Measurements from ENCODE around the gene SLC39A11.

The SLC39A11 gene

DNA sequence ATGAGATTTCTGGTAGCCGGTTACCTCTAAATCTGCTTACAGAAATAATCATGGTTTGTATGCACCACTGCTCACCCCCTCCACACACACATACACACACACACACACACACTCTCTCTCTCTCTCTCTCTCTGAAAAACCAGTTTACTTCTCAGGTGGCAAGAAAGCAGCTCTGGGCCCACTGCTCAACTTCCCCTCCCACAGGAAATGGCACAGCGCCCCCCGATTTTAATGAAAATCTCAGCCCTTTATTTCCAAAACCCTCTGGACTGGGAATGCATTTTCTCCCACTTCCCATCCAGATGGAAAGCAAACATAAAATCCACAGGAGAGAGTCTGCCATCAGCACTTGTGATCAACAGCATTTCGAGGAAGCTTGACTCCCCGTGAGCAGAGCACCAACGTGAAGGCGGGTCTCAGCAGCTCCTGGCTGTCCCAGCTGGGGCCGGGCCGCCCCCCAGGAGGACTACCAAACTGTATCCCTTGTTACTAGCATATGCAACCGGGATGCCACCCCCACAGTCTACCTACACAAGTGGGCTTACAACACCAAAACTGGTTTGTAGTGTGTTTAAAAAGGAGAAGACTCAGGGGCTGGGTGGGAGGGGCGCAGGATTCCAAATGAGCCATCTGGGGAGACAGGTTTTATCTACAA lies 121.1 kb downstream of the SLC39A11 start:
- no peak for DNase-seq

DNA sequence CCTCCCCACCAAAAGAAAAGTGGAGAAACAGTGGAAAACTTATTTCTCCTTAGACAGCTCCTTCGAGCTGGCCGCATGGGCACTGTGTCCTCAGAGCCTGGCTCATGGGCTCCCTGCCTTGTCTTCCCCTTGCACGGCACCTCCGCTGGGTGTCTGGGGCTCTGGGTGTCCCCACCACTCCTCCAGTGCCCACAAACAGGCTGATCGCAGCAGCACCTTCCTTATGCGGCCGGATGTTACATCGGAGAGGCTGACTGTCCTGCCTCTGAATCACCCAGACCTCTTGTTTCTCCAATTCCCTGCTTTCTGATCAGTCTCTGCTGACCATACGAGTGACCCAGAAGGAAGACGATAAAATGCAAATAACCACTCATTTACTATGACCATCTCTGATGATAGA lies 121.7 kb downstream of the SLC39A11 start:
- DNase-seq: no peak

DNA sequence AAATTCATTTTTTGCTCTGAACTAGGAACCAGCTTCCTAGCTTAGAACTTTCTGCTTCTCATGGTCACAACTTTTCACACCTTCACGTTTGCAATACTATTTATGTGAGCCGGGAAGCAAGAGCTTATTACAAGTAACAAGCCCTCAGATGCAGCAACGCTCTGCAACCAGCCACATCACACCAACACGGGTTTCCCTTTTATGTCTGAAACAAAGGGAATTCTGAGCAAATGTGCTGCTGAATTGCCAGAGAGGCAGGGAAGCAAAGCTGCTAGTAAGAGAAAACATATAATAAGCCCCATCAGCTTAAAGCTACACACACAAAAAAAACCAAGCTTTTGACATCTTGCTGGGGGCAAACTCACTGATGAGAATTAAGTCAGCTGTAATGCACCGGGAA lies 122.2 kb downstream of the SLC39A11 start:
- no peak for DNase-seq

DNA sequence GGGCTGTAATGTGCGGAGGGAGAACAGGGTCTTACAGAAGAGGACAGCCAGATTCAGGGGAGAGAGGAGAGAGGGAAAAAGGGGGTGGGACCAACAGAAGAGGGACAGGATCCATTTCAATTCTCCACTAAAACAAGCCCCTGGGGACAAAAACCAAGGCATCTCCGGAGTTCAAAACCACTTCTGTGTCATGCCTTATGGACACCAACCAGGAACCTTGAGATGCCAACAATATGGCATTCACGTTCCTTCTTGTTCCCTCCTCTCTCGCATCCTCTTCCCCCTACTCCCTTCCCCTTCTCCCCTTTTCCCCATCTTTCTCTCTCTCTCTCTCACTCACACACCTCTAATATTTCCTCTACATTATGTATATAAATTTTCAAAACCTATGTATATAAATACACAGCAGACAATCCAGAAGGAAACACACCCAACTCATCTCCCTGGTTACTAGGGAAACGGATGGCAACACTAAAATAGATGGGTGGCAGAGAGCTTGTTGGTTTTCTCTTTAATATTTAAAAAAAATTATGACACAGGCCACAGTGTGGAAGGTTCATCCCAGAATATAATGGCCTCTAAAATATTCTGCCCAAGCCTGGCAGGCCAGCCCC lies 123.1 kb downstream of the SLC39A11 start:
- no peak for DNase-seq

DNA sequence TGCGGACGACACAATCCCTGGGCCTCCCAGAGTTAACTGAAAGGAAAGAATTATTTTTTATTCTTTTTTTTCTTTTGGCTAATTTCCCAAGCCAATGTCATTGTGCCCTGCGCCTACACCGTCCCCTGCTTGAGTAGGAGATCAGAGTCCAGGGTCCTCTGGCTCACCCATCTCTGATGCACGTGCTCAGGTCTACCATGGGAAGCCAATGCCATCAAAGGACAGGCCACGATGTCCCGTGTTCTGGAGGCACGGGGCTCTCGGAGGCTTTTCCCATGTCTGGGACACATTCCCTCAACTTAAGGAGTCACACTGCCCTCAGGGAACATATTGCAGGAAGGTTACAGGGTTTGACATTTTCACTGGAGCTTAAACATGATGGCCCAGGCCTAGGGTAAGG lies 123.7 kb downstream of the SLC39A11 start:
- no peak for DNase-seq

DNA sequence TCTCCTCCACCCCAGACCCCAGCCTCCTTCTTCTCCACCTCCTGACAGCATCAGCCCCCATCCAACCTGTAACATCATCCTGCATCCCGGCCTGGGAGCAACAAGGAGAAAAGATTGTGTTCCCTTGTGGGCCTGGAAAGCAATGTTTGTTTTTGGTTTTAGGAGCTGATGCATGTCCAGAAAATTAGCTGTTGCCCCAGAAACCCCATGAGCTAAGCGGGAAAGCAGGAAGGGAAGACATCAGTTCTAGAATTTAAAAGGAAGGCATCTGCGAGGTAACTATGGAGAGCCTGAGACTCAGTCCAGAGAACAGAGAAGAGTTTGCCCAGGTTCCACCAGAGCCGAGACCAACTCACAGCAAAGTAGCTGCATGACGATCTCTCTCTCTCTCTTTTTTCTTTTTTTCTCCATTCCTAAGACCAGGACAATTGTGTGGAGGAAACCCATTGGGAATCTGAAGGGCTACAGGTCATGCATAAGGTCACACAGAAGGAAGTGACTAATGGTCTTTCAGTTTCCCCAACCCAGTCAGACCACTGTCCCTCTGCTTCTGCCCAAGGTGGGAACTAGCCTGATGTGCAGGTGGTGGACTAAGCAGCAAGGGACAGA lies 124.4 kb downstream of the SLC39A11 start:
- DNase-seq: no peak

DNA sequence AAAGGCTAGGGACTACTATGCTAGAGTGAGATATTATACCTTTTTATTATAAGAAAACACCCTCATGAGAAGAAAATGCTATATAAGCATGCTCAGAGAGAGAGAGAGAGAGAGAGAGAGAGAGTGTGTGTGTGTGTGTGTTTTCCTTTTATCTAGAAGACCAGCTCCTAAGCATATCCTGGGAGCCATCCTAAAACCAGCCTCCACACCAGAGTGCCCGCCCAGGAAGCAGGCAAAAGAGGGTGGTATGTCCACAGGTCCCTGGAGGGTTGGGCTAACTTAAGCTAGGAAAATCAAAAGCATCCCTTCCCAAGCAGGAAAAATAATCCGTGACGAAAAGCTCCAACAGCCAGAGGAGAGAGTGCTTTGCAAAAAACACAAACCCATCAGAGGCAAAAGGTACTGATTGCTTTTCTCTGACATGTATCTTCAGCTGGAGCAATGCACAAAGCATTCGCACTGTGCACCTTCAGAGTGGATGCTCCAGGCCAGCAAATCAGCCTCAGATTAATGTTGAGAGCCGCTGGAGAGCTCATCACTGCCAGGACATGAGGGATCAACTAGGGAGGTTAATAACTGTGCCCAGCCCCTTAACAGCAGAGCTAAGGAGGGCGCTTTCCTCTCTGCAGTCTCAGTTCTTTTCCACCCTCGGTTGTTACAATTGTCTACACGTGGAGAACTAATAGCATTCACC lies 125.1 kb downstream of the SLC39A11 start:
- no peak for DNase-seq

DNA sequence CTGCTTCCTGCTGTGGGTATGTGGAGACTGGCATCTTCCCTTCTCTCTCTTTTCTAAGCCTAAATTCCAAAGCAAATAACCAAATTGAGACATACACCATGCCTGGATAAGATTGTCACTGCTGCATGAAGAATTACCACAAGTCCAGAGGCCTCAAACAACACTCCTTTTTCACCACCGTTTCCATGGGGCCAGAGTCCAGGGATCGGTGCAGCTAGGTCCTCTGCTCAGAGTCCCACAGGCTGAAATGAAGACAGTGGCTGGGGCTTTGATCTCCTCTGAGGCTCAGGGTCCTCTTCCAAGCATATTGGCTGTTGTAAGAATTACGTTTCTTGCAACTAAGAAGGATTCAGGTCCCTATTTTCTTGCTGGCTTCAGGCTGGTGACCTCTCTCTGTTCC lies 130.4 kb downstream of the SLC39A11 start:
- no peak for DNase-seq

DNA sequence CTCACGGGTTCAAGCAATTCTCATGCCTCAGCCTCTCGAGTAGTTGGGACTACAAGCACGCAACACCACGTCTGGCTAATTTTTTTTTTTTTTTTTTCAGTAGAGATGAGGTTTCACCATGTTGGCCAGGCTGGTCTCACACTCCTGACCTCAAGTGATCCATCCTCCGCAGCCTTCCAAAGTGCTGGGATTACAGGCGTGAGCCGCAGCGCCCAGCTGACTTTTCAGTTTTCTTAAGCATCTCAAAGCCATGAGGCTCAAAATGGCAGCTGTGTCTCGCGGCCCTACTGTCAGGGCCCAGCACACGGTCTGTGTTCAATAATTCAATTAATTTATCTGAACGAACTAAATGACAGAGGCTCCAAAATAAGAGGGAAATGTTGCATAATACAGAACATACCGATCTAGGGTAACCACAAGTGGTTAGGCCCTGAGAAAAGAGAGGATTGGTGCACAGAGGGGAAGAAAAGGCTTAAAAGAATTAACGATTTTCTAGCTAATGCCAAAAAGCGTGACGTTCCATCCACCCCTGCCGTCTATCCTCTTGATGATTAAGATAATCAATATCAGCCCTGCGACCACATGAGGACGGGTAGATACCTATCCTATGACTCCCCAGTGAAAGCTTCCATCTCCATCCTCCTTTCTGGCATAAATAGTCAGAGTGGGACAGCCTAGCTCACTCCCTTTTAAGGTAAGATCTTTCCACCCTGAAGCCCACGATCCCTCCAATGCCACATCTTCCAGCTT lies 136.9 kb downstream of the SLC39A11 start:
- no peak for DNase-seq

DNA sequence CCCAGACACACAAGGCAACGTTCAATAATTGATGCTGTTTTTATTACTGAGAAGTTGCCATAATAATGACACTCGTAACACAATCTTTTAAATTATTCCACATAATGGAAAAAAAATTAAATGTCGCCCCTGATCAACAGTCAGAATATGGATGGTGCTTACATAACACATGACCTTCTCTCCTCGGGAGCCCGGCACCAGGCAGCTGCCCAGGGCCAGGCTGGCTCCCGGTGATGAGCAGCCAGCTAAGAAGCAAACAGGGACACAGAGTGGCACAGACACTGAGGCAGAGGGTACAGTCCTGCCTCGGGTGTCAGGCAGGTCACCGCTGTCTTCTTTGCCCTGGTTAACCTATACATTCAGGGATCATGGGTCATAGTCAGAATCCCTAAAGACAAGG lies 137.9 kb downstream of the SLC39A11 start:
- DNase-seq: no peak

DNA sequence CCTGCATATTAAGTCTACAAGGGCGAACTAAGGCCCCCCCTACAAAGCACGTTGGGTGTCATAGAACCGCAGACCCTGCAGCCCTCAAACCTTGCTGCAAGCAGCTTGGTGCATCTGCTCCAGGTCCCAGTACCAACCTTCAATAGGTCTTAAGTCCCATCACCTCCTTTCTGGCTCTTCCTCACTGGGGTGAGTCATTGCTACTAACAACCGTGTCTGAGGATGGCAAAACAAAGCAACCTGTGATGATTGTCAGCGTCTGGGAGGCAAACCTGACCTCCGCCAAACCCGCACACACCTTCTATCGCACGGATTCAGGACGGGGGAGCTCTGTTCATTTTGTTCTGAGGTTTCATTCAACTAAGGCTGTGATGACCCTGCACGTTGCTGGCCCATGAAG lies 138.9 kb downstream of the SLC39A11 start:
- DNase-seq: no peak

DNA sequence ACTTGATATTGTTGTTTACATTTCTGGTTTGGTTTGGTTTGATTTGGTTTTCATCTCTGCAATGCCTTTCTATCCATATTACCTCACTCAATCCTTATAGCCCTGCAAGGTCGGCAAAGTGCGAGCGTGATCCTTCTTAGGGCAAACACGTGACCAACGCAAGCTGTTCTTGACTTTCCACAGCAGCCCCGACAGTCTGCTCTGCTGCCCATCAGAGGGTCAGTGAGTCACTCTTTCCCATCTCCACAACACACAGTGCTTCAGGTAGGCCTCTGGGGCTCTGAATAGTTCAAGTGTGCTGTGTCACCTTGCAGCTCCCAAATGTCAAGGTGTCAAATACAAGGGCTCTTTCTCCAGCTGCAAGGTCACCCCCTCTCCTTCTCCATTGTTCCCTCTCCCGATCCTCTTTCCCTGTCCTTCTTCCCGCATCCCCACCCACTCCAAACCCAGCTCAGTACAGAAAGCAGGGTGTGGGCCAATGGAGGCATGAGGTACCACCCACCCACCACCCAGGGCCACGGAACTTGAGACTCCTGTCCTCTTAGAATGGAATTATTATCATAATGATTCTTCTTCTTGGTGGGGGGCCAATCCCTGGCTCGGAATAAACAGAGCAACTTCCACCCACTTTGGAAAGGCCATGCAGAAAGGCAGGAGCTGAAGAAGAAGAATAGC lies 139.7 kb downstream of the SLC39A11 start:
- no peak for DNase-seq

DNA sequence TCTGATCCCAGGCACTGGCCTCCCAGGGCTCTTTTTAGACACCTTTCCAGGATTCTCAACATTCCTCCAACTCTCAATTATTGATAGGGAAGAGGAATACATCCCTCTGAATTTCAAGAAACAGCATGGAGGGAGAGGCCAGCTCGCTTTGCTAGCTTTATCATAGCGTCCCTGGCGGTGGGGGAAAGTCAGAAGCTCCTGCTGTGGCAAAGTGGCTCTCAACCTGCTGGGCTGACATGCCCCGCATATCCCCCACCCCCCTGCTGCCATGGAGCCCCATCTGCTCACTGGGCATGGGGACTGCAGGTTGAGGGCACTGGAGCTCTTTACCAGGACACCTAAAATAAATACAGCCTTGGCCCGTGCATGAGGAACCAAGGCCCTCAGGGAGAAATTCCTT lies 140.3 kb downstream of the SLC39A11 start:
- DNase-seq: no peak

DNA sequence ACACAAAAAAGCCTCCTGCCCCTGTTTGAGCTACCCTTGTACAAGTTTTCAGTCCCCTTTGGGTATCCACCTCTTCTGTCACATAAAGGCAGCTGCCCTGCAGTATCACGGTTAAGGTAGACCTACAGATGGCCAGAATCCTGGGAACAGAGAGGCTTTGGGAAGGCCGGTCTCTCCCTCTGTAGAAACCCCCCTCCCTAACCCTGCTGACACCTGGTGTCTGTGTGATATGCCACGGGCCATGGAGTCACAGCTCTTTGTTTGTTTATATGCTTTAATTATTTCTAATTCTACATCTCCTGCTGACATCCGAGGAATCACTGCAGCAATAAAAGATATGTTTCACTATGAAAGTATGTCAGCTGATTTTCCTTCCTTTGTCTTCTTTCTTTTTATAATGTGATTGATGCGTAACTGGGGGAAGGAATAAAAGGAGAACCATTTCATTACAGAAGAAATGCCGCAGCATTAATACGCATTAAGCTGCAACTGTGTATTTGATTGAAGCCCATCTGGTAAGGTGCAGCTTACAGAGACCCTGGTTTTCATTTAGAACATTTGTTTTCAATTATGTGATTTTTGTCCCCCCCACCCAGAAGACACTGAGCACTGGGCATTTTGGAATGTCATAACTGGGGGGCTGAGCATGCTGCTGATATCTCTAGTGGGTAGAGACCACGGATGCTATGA lies 142.1 kb downstream of the SLC39A11 start:
- no peak for DNase-seq

DNA sequence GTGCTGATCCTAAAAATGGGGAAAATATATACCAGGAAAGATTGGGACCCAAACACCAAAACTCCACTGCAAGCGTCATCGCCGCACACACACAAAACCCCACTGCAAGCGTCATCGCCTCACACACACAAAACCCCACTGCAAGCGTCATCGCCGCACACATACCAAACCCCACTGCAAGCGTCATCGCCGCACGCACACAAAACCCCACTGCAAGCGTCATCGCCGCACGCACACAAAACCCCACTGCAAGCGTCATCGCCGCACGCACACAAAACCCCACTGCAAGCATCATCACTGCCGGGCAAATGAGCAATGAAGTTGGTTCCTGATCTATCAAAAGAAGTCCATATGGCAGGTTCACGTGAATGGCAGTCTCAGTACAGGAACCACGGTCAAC lies 144.4 kb downstream of the SLC39A11 start:
- no peak for DNase-seq

DNA sequence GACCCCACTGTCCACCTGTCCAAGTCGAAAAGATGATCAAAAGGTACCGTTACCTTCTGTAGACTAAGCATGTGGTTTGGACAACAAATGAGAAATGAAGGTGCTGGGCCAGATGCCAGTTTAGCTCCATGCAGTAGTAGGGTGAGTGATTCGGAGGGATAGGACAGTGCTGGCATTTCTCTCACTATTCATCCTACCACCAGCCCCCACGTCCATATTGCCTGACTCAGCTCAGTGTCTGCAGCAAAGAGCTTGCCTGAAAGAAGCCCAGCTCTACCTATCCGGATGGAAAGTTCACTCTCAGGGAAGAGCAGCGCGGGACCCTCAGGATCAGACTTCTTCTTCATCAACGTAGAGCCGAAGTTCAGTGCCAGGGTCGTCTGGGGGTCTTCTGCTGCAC lies 145.0 kb downstream of the SLC39A11 start:
- DNase-seq: no peak

DNA sequence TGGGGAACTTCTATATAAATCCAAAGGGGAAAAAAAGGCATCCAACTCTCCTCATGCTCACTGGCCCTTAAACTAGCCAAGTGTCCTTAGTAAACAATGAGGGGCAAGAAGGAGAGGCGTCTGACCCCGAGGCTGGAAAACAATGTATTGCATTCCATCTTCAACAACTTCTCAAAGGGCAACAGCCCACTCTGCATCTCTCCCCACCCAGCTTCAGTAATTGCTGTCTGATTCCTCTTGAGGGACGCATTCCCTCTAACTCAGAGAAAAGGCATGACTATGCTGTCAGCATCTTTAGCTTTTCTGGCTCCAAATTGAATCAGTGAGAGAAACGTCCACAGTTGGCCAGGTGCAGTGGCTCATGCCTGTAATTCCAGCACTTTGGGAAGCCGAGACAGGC lies 145.8 kb downstream of the SLC39A11 start:
- no peak for DNase-seq

DNA sequence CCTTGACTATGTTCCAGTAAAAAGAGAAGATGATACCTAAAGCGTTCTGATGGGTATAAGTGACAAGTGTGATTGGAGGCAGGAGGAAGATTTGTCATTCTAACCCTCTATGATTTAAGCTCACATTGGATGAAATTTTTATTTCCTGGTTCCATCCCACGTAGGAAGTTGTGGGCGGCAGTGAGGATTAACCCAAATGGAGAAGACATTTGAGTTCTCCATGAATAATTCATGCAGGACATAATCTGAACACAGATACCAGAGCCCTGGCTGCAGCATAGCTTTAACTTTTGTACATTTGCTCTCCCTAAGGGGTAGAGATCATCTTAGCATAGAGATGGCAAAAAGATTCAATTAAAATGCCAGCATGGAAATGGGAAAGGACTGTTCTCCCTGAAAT lies 146.3 kb downstream of the SLC39A11 start:
- DNase-seq: no peak

DNA sequence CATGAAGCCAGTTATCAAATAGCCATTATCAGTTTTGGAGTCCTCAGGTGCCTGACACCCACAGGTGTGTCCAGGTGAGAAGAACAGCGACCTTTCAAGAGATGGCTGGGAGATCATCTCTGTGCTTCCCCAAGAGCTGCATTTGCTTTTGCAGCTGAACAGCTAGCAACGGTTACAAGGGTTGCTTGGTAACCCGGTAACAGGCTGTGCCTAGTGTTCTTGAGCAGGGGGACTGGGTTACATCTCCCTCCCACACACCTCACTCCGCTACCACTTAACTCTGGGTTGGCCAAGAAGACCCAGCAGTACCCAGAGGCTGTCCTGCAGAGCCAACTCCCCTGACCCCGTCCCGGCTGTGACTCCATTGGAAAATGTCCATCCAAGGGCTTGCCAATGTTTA lies 147.0 kb downstream of the SLC39A11 start:
- DNase-seq: no peak

DNA sequence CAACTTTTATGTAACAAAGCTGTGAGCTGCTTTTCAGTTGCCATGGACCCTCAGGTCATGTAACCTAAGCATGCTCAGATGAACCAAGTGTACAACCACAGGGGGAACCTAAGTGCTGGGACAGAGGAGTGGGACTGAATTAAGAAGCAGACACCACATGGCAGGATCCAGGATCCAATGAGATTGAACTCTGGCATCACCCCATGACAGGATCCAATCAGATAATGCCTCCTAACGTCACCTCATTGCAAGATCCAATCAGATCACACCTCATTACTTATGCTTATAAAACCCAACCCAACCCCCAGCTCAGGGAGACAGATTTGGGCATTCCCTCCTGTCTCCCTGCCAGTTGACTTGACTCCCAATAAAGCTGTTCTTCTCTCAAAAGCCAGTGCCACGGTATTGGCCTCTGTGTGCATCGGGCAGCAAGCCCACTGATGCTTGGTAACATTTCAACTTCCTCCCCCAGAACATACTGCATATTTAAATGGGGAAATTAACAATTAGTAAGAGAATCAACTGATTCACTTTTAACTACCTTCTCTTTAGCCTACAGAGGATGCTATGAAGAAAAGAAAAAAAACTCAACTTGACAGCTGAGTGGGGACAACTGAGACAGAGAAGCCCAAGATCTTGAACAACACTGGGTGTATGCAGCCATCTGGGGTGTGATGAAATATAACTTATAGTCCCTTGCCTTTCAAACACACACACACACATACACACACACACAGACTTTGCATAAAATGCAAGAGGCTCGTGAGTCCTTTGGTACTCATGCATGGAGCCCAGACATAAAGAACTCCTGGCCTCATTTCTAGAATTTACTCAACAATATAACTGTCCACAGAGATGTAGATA lies 148.4 kb downstream of the SLC39A11 start:
- no peak for DNase-seq

DNA sequence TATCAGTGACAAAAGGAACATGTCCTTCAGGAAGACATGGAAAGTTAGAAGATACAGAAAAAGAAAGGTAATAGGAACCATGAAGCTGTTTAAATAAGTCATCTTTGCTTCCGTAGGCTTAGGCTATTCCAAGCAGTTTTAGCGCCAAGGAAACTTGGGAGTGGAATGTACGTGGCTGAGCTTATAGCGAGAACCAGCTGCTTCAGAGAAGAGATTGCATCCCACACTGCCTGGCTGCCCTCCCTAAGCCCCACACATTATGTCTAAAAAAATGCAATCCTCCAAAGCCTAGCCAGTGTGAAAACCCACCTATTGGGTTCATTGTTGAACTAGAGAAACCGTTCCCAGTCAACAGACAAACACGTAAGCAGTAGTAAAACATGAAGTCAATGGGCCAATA lies 149.9 kb downstream of the SLC39A11 start:
- DNase-seq: no peak

Data from activated CD4-positive, alpha-beta T cell treated with anti-CD3 and anti-CD28 coated beads, Interleukin-2, amount 50 U/mL, for 16 hours (primary cell).